ENCODE measurements around the gene RWDD3. TPM values are rescaled to one million over a fixed set of nuclear protein-coding genes. Genes with fewer than 3 reads are reported as not detected.
A peak's percentile ranks its signal among the peaks of the same experiment; 100 is the strongest.

Gene RWDD3
- total RNA-seq, 1 experiment from 2014 or later = 17.7 TPM

- no peak for DNase-seq (ENCODE audit: low read depth)
These were observed 4.3 kb upstream of the RWDD3 start for GRCh38 chr1:95229706-95230105.

GRCh38 chr1:95230256-95230655 is 3.8 kb upstream of the RWDD3 start:
- no peak for DNase-seq (ENCODE audit: low read depth)

- DNase-seq (ENCODE audit: low read depth) = no peak
These were observed 3.2 kb upstream of the RWDD3 start for GRCh38 chr1:95230768-95231191.

- DNase-seq (ENCODE audit: low read depth) = no peak
These were observed 1.2 kb upstream of the RWDD3 start for GRCh38 chr1:95232646-95233318.

- peak; percentile 62 for DNase-seq (ENCODE audit: low read depth)
These were observed 682 bp upstream of the RWDD3 start for GRCh38 chr1:95233319-95233736.

GRCh38 chr1:95236784-95237575 is 3.0 kb downstream of the RWDD3 start:
- no peak for DNase-seq (ENCODE audit: low read depth)

GRCh38 chr1:95237981-95238703 is 4.1 kb downstream of the RWDD3 start:
- DNase-seq (ENCODE audit: low read depth) = no peak

GRCh38 chr1:95245029-95245428 is 11.0 kb downstream of the RWDD3 start:
- DNase-seq (ENCODE audit: low read depth) = no peak

GRCh38 chr1:95246511-95246910 is 12.5 kb downstream of the RWDD3 start:
- no peak for DNase-seq (ENCODE audit: low read depth)

GRCh38 chr1:95247607-95248006 is 13.6 kb downstream of the RWDD3 start:
- DNase-seq (ENCODE audit: low read depth) = no peak

GRCh38 chr1:95249916-95250315 is 15.9 kb downstream of the RWDD3 start:
- no peak for DNase-seq (ENCODE audit: low read depth)

GRCh38 chr1:95252422-95252821 is 18.4 kb downstream of the RWDD3 start:
- no peak for DNase-seq (ENCODE audit: low read depth)

- DNase-seq (ENCODE audit: low read depth) = no peak
These were observed 20.9 kb downstream of the RWDD3 start for GRCh38 chr1:95254959-95255358.

GRCh38 chr1:95255826-95256225 is 21.8 kb downstream of the RWDD3 start:
- DNase-seq (ENCODE audit: low read depth) = no peak

GRCh38 chr1:95257758-95258157 is 23.7 kb downstream of the RWDD3 start:
- no peak for DNase-seq (ENCODE audit: low read depth)

GRCh38 chr1:95259245-95259644 is 25.2 kb downstream of the RWDD3 start:
- no peak for DNase-seq (ENCODE audit: low read depth)

GRCh38 chr1:95262913-95263312 is 28.9 kb downstream of the RWDD3 start:
- DNase-seq (ENCODE audit: low read depth) = no peak

GRCh38 chr1:95263450-95263849 is 29.4 kb downstream of the RWDD3 start:
- no peak for DNase-seq (ENCODE audit: low read depth)

GRCh38 chr1:95265106-95265505 is 31.1 kb downstream of the RWDD3 start:
- DNase-seq (ENCODE audit: low read depth) = no peak

- no peak for DNase-seq (ENCODE audit: low read depth)
These were observed 42.4 kb downstream of the RWDD3 start for GRCh38 chr1:95276429-95276828.

GRCh38 chr1:95278173-95279006 is 44.4 kb downstream of the RWDD3 start:
- DNase-seq (ENCODE audit: low read depth) = no peak
